Subcutaneous adipose tissue (tissue), 4 donors: ENCODE results near the gene SH3YL1. TPM values are rescaled to one million over a fixed set of nuclear protein-coding genes. Genes with fewer than 3 reads are reported as not detected.

ENCODE experiments used
- total RNA-seq, 4 donors: library from RNA; depleted of rRNA; stranded (reverse); fragments of >200 nt; gene quantifications; one replicate each; pipeline ENCODE4 v1.1.0, GENCODE V29; 2016
- TF ChIP-seq, protein P1 (sequence below): fragments of 450-650 bp; IDR thresholded peaks from one replicate; pipeline ENCODE4 v1.5.1; 2016; ENCODE audit warnings: low read depth, mild to moderate bottlenecking, control low read depth, antibody characterized with exemption, moderate library complexity

Gene SH3YL1
- total RNA-seq, 4 donors from 2014 or later: 32.4 to 41.5 (median 33.8) TPM

DNA sequence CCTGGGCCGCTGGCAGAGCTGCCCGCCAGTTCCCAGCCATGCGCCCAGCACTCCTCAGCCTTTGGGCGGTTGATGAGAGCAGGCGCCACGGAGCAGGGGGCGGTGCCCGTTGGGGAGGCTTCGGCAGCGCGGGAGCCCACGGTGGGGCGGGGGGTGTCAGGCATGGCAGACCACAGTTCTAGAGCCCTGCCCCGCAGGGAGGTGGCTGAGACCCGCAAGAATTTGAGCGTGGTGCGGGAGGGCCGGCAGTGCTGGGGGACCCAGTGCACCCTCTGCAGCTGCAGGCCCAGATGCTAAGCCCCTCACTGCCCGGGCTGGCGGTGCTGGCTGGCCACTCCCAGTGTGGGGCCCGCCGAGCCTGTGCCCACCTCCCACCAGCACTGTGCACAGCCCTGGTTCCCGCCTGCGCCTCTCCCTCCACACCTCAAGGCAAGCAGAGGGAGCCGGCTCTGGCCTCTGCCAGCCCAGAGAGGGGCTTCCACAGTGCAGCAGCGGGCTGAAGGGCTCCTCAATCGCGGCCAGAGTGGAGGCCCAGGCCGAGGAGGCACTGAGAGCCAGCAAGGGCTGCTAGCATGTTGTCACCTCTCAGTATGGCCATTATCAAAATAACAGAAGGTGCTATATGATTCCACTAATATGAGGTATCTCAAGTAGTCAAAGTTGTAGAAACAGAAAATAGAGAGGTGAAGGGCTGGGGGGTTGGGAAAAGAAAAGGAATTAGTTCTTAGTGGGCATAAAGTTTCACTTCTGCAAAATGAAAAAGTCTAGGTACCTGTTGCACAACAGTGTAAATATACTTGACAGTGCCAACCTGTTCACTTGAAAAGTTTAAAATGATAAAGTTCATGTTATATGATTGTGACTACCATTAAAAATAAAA, 72.3 kb downstream of the SH3YL1 start:
- TF ChIP-seq, protein P1, sequence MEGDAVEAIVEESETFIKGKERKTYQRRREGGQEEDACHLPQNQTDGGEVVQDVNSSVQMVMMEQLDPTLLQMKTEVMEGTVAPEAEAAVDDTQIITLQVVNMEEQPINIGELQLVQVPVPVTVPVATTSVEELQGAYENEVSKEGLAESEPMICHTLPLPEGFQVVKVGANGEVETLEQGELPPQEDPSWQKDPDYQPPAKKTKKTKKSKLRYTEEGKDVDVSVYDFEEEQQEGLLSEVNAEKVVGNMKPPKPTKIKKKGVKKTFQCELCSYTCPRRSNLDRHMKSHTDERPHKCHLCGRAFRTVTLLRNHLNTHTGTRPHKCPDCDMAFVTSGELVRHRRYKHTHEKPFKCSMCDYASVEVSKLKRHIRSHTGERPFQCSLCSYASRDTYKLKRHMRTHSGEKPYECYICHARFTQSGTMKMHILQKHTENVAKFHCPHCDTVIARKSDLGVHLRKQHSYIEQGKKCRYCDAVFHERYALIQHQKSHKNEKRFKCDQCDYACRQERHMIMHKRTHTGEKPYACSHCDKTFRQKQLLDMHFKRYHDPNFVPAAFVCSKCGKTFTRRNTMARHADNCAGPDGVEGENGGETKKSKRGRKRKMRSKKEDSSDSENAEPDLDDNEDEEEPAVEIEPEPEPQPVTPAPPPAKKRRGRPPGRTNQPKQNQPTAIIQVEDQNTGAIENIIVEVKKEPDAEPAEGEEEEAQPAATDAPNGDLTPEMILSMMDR: no peak

- TF ChIP-seq, protein P1: no peak
Observed at GRCh38 chr2:187825-188224, 76.0 kb downstream of the SH3YL1 start.

- TF ChIP-seq, protein P1: no peak
Observed at GRCh38 chr2:185221-185620, 78.6 kb downstream of the SH3YL1 start.

DNA sequence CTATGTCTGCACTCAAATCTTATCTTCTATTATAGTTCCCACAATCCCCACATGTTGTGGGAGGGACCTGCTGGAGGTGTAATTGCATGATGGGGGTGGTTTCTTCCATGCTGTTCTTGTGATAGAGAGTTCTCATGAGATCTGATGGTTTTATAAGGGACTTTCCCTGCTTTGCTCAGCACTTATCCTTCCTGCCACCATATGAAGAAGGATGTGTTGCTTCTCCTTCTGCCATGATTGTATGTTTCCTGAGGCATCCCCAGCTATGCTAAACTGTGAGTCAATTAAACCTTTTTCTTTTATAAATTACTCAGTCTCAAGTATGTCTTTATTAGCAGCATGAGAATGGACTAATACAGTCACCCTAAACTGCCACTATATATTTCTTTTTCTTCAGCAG, 79.1 kb downstream of the SH3YL1 start:
- TF ChIP-seq, protein P1: no peak

DNA sequence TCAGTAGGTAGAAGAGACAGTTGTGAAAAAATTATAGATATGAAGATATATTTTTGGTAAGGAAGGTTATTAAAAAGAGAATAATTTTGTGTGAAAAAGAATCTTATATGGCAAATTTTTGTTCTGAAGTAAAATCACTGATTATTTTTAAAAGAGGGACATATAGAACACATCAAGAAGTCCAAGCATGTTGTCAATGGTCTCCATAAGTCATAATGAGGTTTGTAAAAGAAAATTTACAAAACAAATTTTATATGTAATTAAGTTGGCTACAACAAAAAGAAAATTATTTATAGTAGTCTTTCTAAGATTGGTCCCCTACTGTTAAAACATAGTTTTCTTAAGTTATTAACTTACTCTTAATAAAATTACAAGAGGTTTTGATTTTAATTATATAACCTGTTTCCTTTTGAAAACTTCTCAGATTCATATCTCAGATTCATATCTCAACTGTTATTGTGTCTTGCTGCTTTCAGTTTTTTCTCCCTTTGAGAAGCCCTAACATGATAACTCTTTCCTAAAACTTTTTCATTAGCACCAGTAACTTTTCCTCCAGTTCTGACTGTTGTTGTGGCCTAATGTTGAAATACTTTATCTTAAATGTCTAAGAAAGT, 81.2 kb downstream of the SH3YL1 start:
- TF ChIP-seq, protein P1: no peak

GRCh38 chr2:180311-180710, 83.5 kb downstream of the SH3YL1 start:
- TF ChIP-seq, protein P1: no peak

GRCh38 chr2:179886-180285, 83.9 kb downstream of the SH3YL1 start:
- TF ChIP-seq, protein P1: no peak
